ENCODE measurements around the gene OGDHL. TPM values are rescaled to one million over a fixed set of nuclear protein-coding genes. Genes with fewer than 3 reads are reported as not detected.

Gene OGDHL
- total and polyA plus RNA-seq, 2 of the 13 experiments (the other 11 are each of a cell fraction or from before 2014, with no cell fraction given): 3.0 to 9.8 TPM

GRCh38 chr10:49762566-49762877 is 399 bp upstream of the OGDHL start:
- intact Hi-C loops (cut with micrococcal nuclease; ENCODE audit: unreplicated experiment) (loop anchor here (5.0 kb wide), 1 partner anchor 170 kb away; no protein-coding TSS in a partner anchor), in situ Hi-C loops (cut with HindIII; ENCODE audit: extremely low pct_ligation_motif_present, low pct_unique_long_range_greater_than_20kb) (loop anchor here (10.0 kb wide), 1 partner anchor 168 kb away; no protein-coding TSS in a partner anchor)
- Histone ChIP-seq H3K79me2 (ENCODE audit: insufficient read depth, low read length) (no peaks in the 10 kb centered on the region), H4K20me1 (ENCODE audit: insufficient read depth, low read length) (0 out of 2 replicates have a peak, but pooled peaks cover 6% of the 10 kb centered on the region), H3K27me3 (ENCODE audit: control insufficient read depth in 1 of 2, insufficient read depth in 2 of 2, low read length in 2 of 2) (peaks cover 0 to 7% of the 10 kb centered on the region in 2 experiments; a peak in 2 of 5 replicates), H3K4me1 (ENCODE audit: insufficient read depth, low read length) (peaks cover 17% of the 10 kb centered on the region), H3K9ac (ENCODE audit: insufficient read depth, low read depth, low read length) (no peak overlapping the region), H3K27ac (ENCODE audit: extremely low read length, insufficient read depth, low read length) (no peak overlapping the region), H3K36me3 (replicated peaks in 1 of 2; ENCODE audit: control insufficient read depth in 1 of 2, insufficient read depth in 2 of 2, low read length in 2 of 2) (no peaks in the 10 kb centered on the region), H3K9me3 (ENCODE audit: low read length) (no peaks in the 10 kb centered on the region), H3K4me2 (ENCODE audit: low read depth, low read length) (peak overlapping the region; percentile 95), H3K4me3 (replicated peaks in 1 of 3; ENCODE audit: insufficient read depth in 1 of 3, low read depth in 2 of 3, low read length in 3 of 3) (peak overlapping the region in 2 of 3 experiments; percentile 80 to 83; a peak in 4 of 6 replicates), H2AFZ (ENCODE audit: low read length) (no peak overlapping the region)
- 42% methylated on average over 4 of the region's 4 CpGs for WGBS (ENCODE audit: low lambda C conversion rate)
- ChIA-PET POLR2A (no interaction called here), CTCF (ENCODE audit: low intra/inter-chr PET ratio, low total read pairs) (no interaction called here)
- no peak for DNase-seq (ENCODE audit: low spot score)
- BruUV-seq (replicated peaks): no TSS peak
- FAIRE-seq: no peak
- ATAC-seq: no peak
- TF ChIP-seq REL (CRISPR knock-in tag; conservative IDR thresholded peaks at IDR 0.05) (peak; percentile 4; the same call in 1 of the 2 replicates), SYNCRIP (IDR thresholded peaks at IDR 0.05; ENCODE audit: insufficient read depth, low read depth, low read length) (no peak), USF2 (IDR thresholded peaks at IDR 0.05; ENCODE audit: low read depth, low read length) (no peak), USF2 (CRISPR knock-in tag; IDR thresholded peaks at IDR 0.05; ENCODE audit: borderline replicate concordance) (no peak), SIN3B (IDR thresholded peaks at IDR 0.05; ENCODE audit: low read length) (no peak), ZBTB25 (CRISPR knock-in tag; IDR thresholded peaks at IDR 0.05) (no peak), ZNF296 (CRISPR knock-in tag; conservative IDR thresholded peaks at IDR 0.05) (0 out of 2 replicates have a peak, but pooled peaks have one; percentile 1), FOXK1 (CRISPR knock-in tag; IDR thresholded peaks at IDR 0.05; ENCODE audit: borderline replicate concordance, low read depth) (no peak), AHR (CRISPR knock-in tag; IDR thresholded peaks at IDR 0.05) (no peak), THRA (CRISPR knock-in tag; IDR thresholded peaks at IDR 0.05; ENCODE audit: borderline replicate concordance) (no peak), EHMT2 (IDR thresholded peaks at IDR 0.05; ENCODE audit: borderline replicate concordance, low read depth, low read length) (peak; percentile 68; the same call in 1 of the 2 replicates), HNF1B (CRISPR knock-in tag; IDR thresholded peaks at IDR 0.05) (no peak), ZNF501 (CRISPR knock-in tag; IDR thresholded peaks at IDR 0.05) (0 out of 2 replicates have a peak, but pooled peaks have one; percentile 3), ZNF234 (CRISPR knock-in tag; conservative IDR thresholded peaks at IDR 0.05) (0 out of 2 replicates have a peak, but pooled peaks have one; percentile 16)
